ENCODE measurements around the gene TOM1L1.
A peak's percentile ranks its signal among the peaks of the same experiment; 100 is the strongest.

The TOM1L1 gene

GRCh38 chr17:54881255-54881972 lies 19.2 kb upstream of the TOM1L1 start:
- no peak overlapping the region for H3K4me3 ChIP-seq (ENCODE audit: low read length)
- H3K27me3 ChIP-seq (ENCODE audit: control insufficient read depth, insufficient read depth, low read length), result no peaks in the 10 kb centered on the region
- no peaks in the 10 kb centered on the region for H3K36me3 ChIP-seq (ENCODE audit: control insufficient read depth, insufficient read depth, low read length)
- H3K9ac ChIP-seq (ENCODE audit: low read length), result no peak overlapping the region
- H3K27ac ChIP-seq (ENCODE audit: low read depth, low read length), result no peak overlapping the region
- H3K4me1 ChIP-seq (ENCODE audit: control insufficient read depth, insufficient read depth, low read length), result no peaks in the 10 kb centered on the region

GRCh38 chr17:54882371-54882770 lies 18.3 kb upstream of the TOM1L1 start:
- H3K9ac ChIP-seq (ENCODE audit: low read length), result no peak overlapping the region
- H3K27me3 ChIP-seq (ENCODE audit: control insufficient read depth, insufficient read depth, low read length), result no peaks in the 10 kb centered on the region
- H3K4me1 ChIP-seq (ENCODE audit: control insufficient read depth, insufficient read depth, low read length), result no peaks in the 10 kb centered on the region
- no peak overlapping the region for H3K4me3 ChIP-seq (ENCODE audit: low read length)
- H3K27ac ChIP-seq (ENCODE audit: low read depth, low read length), result no peak overlapping the region
- H3K36me3 ChIP-seq (ENCODE audit: control insufficient read depth, insufficient read depth, low read length), result no peaks in the 10 kb centered on the region

GRCh38 chr17:54882950-54883349 lies 17.7 kb upstream of the TOM1L1 start:
- Histone ChIP-seq H3K27ac (ENCODE audit: low read depth, low read length) (no peak overlapping the region), H3K27me3 (ENCODE audit: control insufficient read depth, insufficient read depth, low read length) (no peaks in the 10 kb centered on the region), H3K9ac (ENCODE audit: low read length) (no peak overlapping the region), H3K4me3 (ENCODE audit: low read length) (no peak overlapping the region), H3K36me3 (ENCODE audit: control insufficient read depth, insufficient read depth, low read length) (no peaks in the 10 kb centered on the region), H3K4me1 (ENCODE audit: control insufficient read depth, insufficient read depth, low read length) (no peaks in the 10 kb centered on the region)

GRCh38 chr17:54883939-54884338 lies 16.7 kb upstream of the TOM1L1 start:
- Histone ChIP-seq H3K4me3 (ENCODE audit: low read length) (no peak overlapping the region), H3K4me1 (ENCODE audit: control insufficient read depth, insufficient read depth, low read length) (no peaks in the 10 kb centered on the region), H3K9ac (ENCODE audit: low read length) (no peak overlapping the region), H3K27me3 (ENCODE audit: control insufficient read depth, insufficient read depth, low read length) (no peaks in the 10 kb centered on the region), H3K27ac (ENCODE audit: low read depth, low read length) (no peak overlapping the region), H3K36me3 (ENCODE audit: control insufficient read depth, insufficient read depth, low read length) (no peaks in the 10 kb centered on the region)

GRCh38 chr17:54887787-54888186 lies 12.9 kb upstream of the TOM1L1 start:
- Histone ChIP-seq H3K36me3 (ENCODE audit: control insufficient read depth, insufficient read depth, low read length) (no peaks in the 10 kb centered on the region), H3K4me1 (ENCODE audit: control insufficient read depth, insufficient read depth, low read length) (no peaks in the 10 kb centered on the region), H3K27ac (ENCODE audit: low read depth, low read length) (no peak overlapping the region), H3K27me3 (ENCODE audit: control insufficient read depth, insufficient read depth, low read length) (no peaks in the 10 kb centered on the region), H3K4me3 (ENCODE audit: low read length) (no peak overlapping the region), H3K9ac (ENCODE audit: low read length) (no peak overlapping the region)

GRCh38 chr17:54888254-54888653 lies 12.4 kb upstream of the TOM1L1 start:
- no peaks in the 10 kb centered on the region for H3K4me1 ChIP-seq (ENCODE audit: control insufficient read depth, insufficient read depth, low read length)
- no peak overlapping the region for H3K27ac ChIP-seq (ENCODE audit: low read depth, low read length)
- H3K27me3 ChIP-seq (ENCODE audit: control insufficient read depth, insufficient read depth, low read length), result no peaks in the 10 kb centered on the region
- no peaks in the 10 kb centered on the region for H3K36me3 ChIP-seq (ENCODE audit: control insufficient read depth, insufficient read depth, low read length)
- no peak overlapping the region for H3K9ac ChIP-seq (ENCODE audit: low read length)
- H3K4me3 ChIP-seq (ENCODE audit: low read length), result no peak overlapping the region

GRCh38 chr17:54888981-54889380 lies 11.7 kb upstream of the TOM1L1 start:
- no peaks in the 10 kb centered on the region for H3K36me3 ChIP-seq (ENCODE audit: control insufficient read depth, insufficient read depth, low read length)
- no peak overlapping the region for H3K4me3 ChIP-seq (ENCODE audit: low read length)
- H3K27me3 ChIP-seq (ENCODE audit: control insufficient read depth, insufficient read depth, low read length), result no peaks in the 10 kb centered on the region

GRCh38 chr17:54891176-54891821 lies 9.4 kb upstream of the TOM1L1 start:
- Histone ChIP-seq H3K27me3 (ENCODE audit: control insufficient read depth, insufficient read depth, low read length) (no peaks in the 10 kb centered on the region), H3K27ac (ENCODE audit: low read depth, low read length) (no peak overlapping the region), H3K9ac (ENCODE audit: low read length) (no peak overlapping the region), H3K36me3 (ENCODE audit: control insufficient read depth, insufficient read depth, low read length) (no peaks in the 10 kb centered on the region), H3K4me3 (ENCODE audit: low read length) (no peak overlapping the region), H3K4me1 (ENCODE audit: control insufficient read depth, insufficient read depth, low read length) (no peaks in the 10 kb centered on the region)

More at GRCh38 chr17:54888981-54889380, 11.7 kb upstream of the TOM1L1 start:
- H3K27ac ChIP-seq (ENCODE audit: low read depth, low read length), result no peak overlapping the region
- no peak overlapping the region for H3K9ac ChIP-seq (ENCODE audit: low read length)
- H3K4me1 ChIP-seq (ENCODE audit: control insufficient read depth, insufficient read depth, low read length), result no peaks in the 10 kb centered on the region

GRCh38 chr17:54892360-54892759 lies 8.3 kb upstream of the TOM1L1 start:
- no peaks in the 10 kb centered on the region for H3K4me1 ChIP-seq (ENCODE audit: control insufficient read depth, insufficient read depth, low read length)
- H3K9ac ChIP-seq (ENCODE audit: low read length), result no peak overlapping the region
- H3K36me3 ChIP-seq (ENCODE audit: control insufficient read depth, insufficient read depth, low read length), result no peaks in the 10 kb centered on the region
- no peaks in the 10 kb centered on the region for H3K27me3 ChIP-seq (ENCODE audit: control insufficient read depth, insufficient read depth, low read length)
- H3K4me3 ChIP-seq (ENCODE audit: low read length), result no peak overlapping the region
- H3K27ac ChIP-seq (ENCODE audit: low read depth, low read length), result no peak overlapping the region

- no peak overlapping the region for H3K9ac ChIP-seq (ENCODE audit: low read length)
- no peaks in the 10 kb centered on the region for H3K27me3 ChIP-seq (ENCODE audit: control insufficient read depth, insufficient read depth, low read length)
- no peak overlapping the region for H3K4me3 ChIP-seq (ENCODE audit: low read length)
- no peak overlapping the region for H3K27ac ChIP-seq (ENCODE audit: low read depth, low read length)
- H3K36me3 ChIP-seq (ENCODE audit: control insufficient read depth, insufficient read depth, low read length), result no peaks in the 10 kb centered on the region
- H3K4me1 ChIP-seq (ENCODE audit: control insufficient read depth, insufficient read depth, low read length), result peaks cover 9% of the 10 kb centered on the region
These were observed 2.1 kb upstream of the TOM1L1 start for GRCh38 chr17:54898576-54898975.

- no peaks in the 10 kb centered on the region for H3K36me3 ChIP-seq (ENCODE audit: control insufficient read depth, insufficient read depth, low read length)
These were observed 1.5 kb upstream of the TOM1L1 start for GRCh38 chr17:54899201-54899600.

GRCh38 chr17:54899721-54900456 lies 763 bp upstream of the TOM1L1 start:
- Histone ChIP-seq H3K4me1 (ENCODE audit: control insufficient read depth, insufficient read depth, low read length) (peaks cover 9% of the 10 kb centered on the region), H3K9ac (ENCODE audit: low read length) (no peak overlapping the region), H3K36me3 (ENCODE audit: control insufficient read depth, insufficient read depth, low read length) (no peaks in the 10 kb centered on the region), H3K27ac (ENCODE audit: low read depth, low read length) (no peak overlapping the region), H3K4me3 (ENCODE audit: low read length) (peak overlapping the region; percentile 88), H3K27me3 (ENCODE audit: control insufficient read depth, insufficient read depth, low read length) (no peaks in the 10 kb centered on the region)

More at GRCh38 chr17:54899201-54899600, 1.5 kb upstream of the TOM1L1 start:
- Histone ChIP-seq H3K4me1 (ENCODE audit: control insufficient read depth, insufficient read depth, low read length) (peaks cover 9% of the 10 kb centered on the region), H3K27me3 (ENCODE audit: control insufficient read depth, insufficient read depth, low read length) (no peaks in the 10 kb centered on the region), H3K4me3 (ENCODE audit: low read length) (no peak overlapping the region), H3K9ac (ENCODE audit: low read length) (no peak overlapping the region), H3K27ac (ENCODE audit: low read depth, low read length) (no peak overlapping the region)

Measured in rectal smooth muscle tissue (tissue), 1 donor.